Endometrium (tissue), 2 donors: ENCODE data around the gene GATD1.

ENCODE experiments used
- FAIRE-seq: peaks from 2 replicates; lab custom pipeline; 2012; peaks lifted over from hg19 to GRCh38; lab: Jason Lieb, UNC
- donor health status: control.
- donor health status: control.

Gene GATD1

GRCh38 chr11:795634-796564 is 18.6 kb upstream of the GATD1 start:
- FAIRE-seq = no peak

- FAIRE-seq = no peak
These were observed 17.7 kb upstream of the GATD1 start for GRCh38 chr11:794766-795633.

- no peak for FAIRE-seq
These were observed 16.9 kb upstream of the GATD1 start for GRCh38 chr11:794013-794765.

- no peak for FAIRE-seq
These were observed 16.3 kb upstream of the GATD1 start for GRCh38 chr11:793556-793955.

- FAIRE-seq = no peak
These were observed 15.6 kb upstream of the GATD1 start for GRCh38 chr11:792873-793272.

- FAIRE-seq = no peak
These were observed 15.2 kb upstream of the GATD1 start for GRCh38 chr11:792535-792821.

- FAIRE-seq = no peak
These were observed 14.6 kb upstream of the GATD1 start for GRCh38 chr11:791658-792534.

GRCh38 chr11:790721-791564 is 13.7 kb upstream of the GATD1 start:
- FAIRE-seq = no peak

- FAIRE-seq = no peak
These were observed 12.7 kb upstream of the GATD1 start, which contains the start of gene CEND1 for GRCh38 chr11:789943-790342. Gene CEND1 (minus strand): TSS chr11:790090. CDS start chr11:788576, 1,514 bp downstream.

GRCh38 chr11:788953-789940 is 12.0 kb upstream of the GATD1 start:
- no peak for FAIRE-seq

GRCh38 chr11:788009-788640 is 10.8 kb upstream of the GATD1 start:
- FAIRE-seq = no peak

- FAIRE-seq = no peak
These were observed 9.9 kb upstream of the GATD1 start for GRCh38 chr11:787084-787675.

GRCh38 chr11:786235-787083 is 9.2 kb upstream of the GATD1 start:
- no peak for FAIRE-seq

GRCh38 chr11:783581-784015 is 6.3 kb upstream of the GATD1 start:
- FAIRE-seq = no peak

- FAIRE-seq = no peak
These were observed 5.2 kb upstream of the GATD1 start for GRCh38 chr11:782264-783174.

GRCh38 chr11:779955-780532 is 2.8 kb upstream of the GATD1 start:
- no peak for FAIRE-seq
